Measurements from ENCODE around the gene PRDM16. TPM values are rescaled to one million over a fixed set of nuclear protein-coding genes. Genes with fewer than 3 reads are reported as not detected.

PRDM16 gene
- total and polyA plus RNA-seq, 2 experiments from 2014 or later, result 0.14 to 0.16 TPM

GRCh38 chr1:3060127-3060526, 8.9 kb upstream of the PRDM16 start:
- H3K36me3 ChIP-seq (ENCODE audit: insufficient read depth), result no peaks in the 10 kb centered on the region
- no peaks in the 10 kb centered on the region for H3F3A ChIP-seq (replicated peaks; ENCODE audit: low read depth)
- H3K27me3 ChIP-seq (ENCODE audit: insufficient read depth), result peaks cover 57% of the 10 kb centered on the region
- no peak overlapping the region for H3K27ac ChIP-seq (ENCODE audit: low read depth)
- no peak overlapping the region for H2AFZ ChIP-seq
- H3K4me1 ChIP-seq (ENCODE audit: insufficient read depth), result peaks cover 10% of the 10 kb centered on the region; the same call in 1 of the 2 replicates
- H3K4me1 Mint-ChIP-seq, result peaks cover 4% of the 10 kb centered on the region
- H3K4me3 ChIP-seq, result no peak overlapping the region
- ATAC-seq (no peak), DNase-seq (ENCODE audit: low spot score) (no peak)
- no peak overlapping the region for H3K4me2 ChIP-seq
- peaks cover 50% of the 10 kb centered on the region for H3K27me3 Mint-ChIP-seq (ENCODE audit: insufficient read depth, low read depth, poor library complexity)
- no peak for TF ChIP-seq NANOG (IDR thresholded peaks at IDR 0.05; ENCODE audit: borderline replicate concordance)
- H4K20me1 ChIP-seq (replicated peaks; ENCODE audit: insufficient read depth), result no peaks in the 10 kb centered on the region; the same call in none of the 2 replicates
- no peaks in the 10 kb centered on the region for H3K79me2 ChIP-seq (replicated peaks; ENCODE audit: insufficient read depth)
- no peaks in the 10 kb centered on the region for H3K9me2 ChIP-seq (ENCODE audit: insufficient read depth)
- no peak overlapping the region for H3K27ac Mint-ChIP-seq
- H3K9me3 Mint-ChIP-seq, result no peaks in the 10 kb centered on the region; the same call in 2 of the 3 replicates
- H3K4me3 Mint-ChIP-seq, result no peak overlapping the region
- no peaks in the 10 kb centered on the region; the same call in 2 of the 3 replicates for H3K36me3 Mint-ChIP-seq (ENCODE audit: low read depth)

DNA sequence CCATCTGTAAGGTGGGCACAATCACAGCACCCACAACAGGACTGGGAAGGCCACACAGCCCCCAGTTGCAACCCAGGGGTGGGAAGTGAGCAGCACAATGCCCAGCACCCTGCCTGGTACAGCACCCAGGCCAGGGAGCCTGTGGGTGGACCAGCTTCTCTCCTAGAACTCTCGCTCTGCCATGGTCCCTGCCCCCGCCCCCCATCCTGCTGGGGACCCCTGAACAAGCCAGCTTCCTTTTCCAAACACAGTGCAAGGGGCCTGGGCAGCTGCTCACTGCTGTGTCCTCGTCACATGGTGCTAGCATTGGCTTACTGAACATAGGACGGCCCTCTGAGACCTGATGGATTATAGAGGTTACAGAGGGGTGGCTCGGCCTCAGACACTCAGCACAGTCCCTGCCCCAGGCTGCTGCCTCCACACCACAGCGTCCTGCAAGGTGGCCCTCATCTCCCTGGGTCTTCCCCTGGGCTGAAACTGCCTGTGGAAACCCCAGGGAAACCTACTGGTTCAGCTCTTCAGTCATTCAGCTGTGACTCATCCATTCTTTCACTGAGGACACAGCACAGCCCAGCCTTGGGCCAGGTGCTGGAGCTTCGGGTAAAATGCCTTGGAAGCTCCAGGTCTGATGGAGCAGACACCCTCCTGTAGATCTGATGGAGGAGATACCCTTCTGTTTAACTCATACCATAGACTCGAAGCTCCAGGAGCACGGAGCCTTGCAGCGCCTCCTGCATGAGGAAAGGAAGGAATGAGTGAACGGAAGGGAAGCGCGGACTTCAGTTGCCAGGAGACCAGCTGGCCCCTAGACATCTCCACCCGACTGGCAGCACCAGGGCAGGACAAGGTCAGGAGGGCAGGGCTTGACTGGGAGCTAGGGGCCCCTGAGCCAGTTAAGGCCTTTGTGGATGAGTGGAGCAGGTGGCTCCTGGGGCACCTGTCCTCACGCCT, 8.1 kb upstream of the PRDM16 start:
- H3K4me2 ChIP-seq, result no peak overlapping the region
- H3K27me3 ChIP-seq (ENCODE audit: insufficient read depth), result peaks cover 64% of the 10 kb centered on the region
- H3K4me1 Mint-ChIP-seq, result peaks cover 5% of the 10 kb centered on the region
- DNase-seq (ENCODE audit: low spot score), result no peak
- H2AFZ ChIP-seq, result no peak overlapping the region
- H3K4me3 ChIP-seq, result no peak overlapping the region
- H3K27ac Mint-ChIP-seq, result no peak overlapping the region
- peaks cover 10% of the 10 kb centered on the region; the same call in 1 of the 2 replicates for H3K4me1 ChIP-seq (ENCODE audit: insufficient read depth)
- no peak overlapping the region for H3K4me3 Mint-ChIP-seq
- no peaks in the 10 kb centered on the region; the same call in none of the 2 replicates for H4K20me1 ChIP-seq (replicated peaks; ENCODE audit: insufficient read depth)
- no peaks in the 10 kb centered on the region for H3K79me2 ChIP-seq (replicated peaks; ENCODE audit: insufficient read depth)
- H3K27ac ChIP-seq (ENCODE audit: low read depth), result no peak overlapping the region
- TF ChIP-seq STAT1 (IDR thresholded peaks at IDR 0.05; ENCODE audit: unreplicated experiment) (no peak), POLR2AphosphoS5 (IDR thresholded peaks at IDR 0.05; ENCODE audit: low read depth) (no peak), ZNF114 (CRISPR knock-in tag; IDR thresholded peaks at IDR 0.05) (no peak), EZH2 (IDR thresholded peaks at IDR 0.05; ENCODE audit: low read depth, unreplicated experiment) (no peak)
- TF ChIP-seq, protein P1, sequence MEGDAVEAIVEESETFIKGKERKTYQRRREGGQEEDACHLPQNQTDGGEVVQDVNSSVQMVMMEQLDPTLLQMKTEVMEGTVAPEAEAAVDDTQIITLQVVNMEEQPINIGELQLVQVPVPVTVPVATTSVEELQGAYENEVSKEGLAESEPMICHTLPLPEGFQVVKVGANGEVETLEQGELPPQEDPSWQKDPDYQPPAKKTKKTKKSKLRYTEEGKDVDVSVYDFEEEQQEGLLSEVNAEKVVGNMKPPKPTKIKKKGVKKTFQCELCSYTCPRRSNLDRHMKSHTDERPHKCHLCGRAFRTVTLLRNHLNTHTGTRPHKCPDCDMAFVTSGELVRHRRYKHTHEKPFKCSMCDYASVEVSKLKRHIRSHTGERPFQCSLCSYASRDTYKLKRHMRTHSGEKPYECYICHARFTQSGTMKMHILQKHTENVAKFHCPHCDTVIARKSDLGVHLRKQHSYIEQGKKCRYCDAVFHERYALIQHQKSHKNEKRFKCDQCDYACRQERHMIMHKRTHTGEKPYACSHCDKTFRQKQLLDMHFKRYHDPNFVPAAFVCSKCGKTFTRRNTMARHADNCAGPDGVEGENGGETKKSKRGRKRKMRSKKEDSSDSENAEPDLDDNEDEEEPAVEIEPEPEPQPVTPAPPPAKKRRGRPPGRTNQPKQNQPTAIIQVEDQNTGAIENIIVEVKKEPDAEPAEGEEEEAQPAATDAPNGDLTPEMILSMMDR (conservative IDR thresholded peaks at IDR 0.05; ENCODE audit: low read depth in 2 of 2), result 0 out of 4 replicates have a peak, but pooled peaks of 1 of the 2 experiments have one; percentile 14
- no peak for ATAC-seq
- H3K27me3 Mint-ChIP-seq (ENCODE audit: insufficient read depth, low read depth, poor library complexity), result peaks cover 55% of the 10 kb centered on the region
- H3K9me2 ChIP-seq (ENCODE audit: insufficient read depth), result no peaks in the 10 kb centered on the region
- no peaks in the 10 kb centered on the region for H3F3A ChIP-seq (replicated peaks; ENCODE audit: low read depth)
- H3K36me3 Mint-ChIP-seq (ENCODE audit: low read depth), result no peaks in the 10 kb centered on the region; the same call in 2 of the 3 replicates
- no peaks in the 10 kb centered on the region for H3K36me3 ChIP-seq (ENCODE audit: insufficient read depth)
- H3K9me3 Mint-ChIP-seq, result no peaks in the 10 kb centered on the region; the same call in 2 of the 3 replicates

DNA sequence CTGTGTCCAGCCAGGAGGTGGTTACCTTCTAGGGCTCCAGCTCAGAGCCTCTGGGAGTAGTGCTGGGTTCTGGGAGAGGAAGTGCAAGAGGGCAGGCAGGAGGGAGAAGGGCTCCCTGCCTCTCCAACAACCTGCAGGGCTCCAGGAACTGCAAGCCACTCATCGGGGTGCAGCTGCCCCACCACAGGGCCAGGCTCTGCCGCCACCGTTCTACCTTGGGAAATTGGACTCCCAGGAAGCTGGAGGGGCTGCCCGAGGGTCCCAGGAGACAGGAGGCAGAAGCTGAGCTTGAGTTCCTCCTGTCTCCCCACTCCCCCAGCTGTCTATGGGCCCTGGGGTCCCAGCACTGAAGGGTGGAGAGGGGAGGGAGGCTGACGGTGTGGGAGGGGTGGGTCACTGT, 7.4 kb upstream of the PRDM16 start:
- ATAC-seq, result no peak
- peaks cover 62% of the 10 kb centered on the region for H3K27me3 Mint-ChIP-seq (ENCODE audit: insufficient read depth, low read depth, poor library complexity)
- no peaks in the 10 kb centered on the region for H3K9me2 ChIP-seq (ENCODE audit: insufficient read depth)
- H2AFZ ChIP-seq, result no peak overlapping the region
- H3K4me1 ChIP-seq (ENCODE audit: insufficient read depth), result peaks cover 10% of the 10 kb centered on the region; the same call in 1 of the 2 replicates
- no peaks in the 10 kb centered on the region; the same call in 2 of the 3 replicates for H3K36me3 Mint-ChIP-seq (ENCODE audit: low read depth)
- no peak overlapping the region for H3K27ac Mint-ChIP-seq
- H3K4me3 ChIP-seq, result no peak overlapping the region
- no peak overlapping the region for H3K27ac ChIP-seq (ENCODE audit: low read depth)
- H3F3A ChIP-seq (replicated peaks; ENCODE audit: low read depth), result no peaks in the 10 kb centered on the region
- no peak for DNase-seq (ENCODE audit: low spot score)
- H3K4me3 Mint-ChIP-seq, result no peak overlapping the region
- no peaks in the 10 kb centered on the region; the same call in 2 of the 3 replicates for H3K9me3 Mint-ChIP-seq
- H3K4me1 Mint-ChIP-seq, result peaks cover 5% of the 10 kb centered on the region
- H3K36me3 ChIP-seq (ENCODE audit: insufficient read depth), result no peaks in the 10 kb centered on the region
- peaks cover 71% of the 10 kb centered on the region for H3K27me3 ChIP-seq (ENCODE audit: insufficient read depth)
- H3K79me2 ChIP-seq (replicated peaks; ENCODE audit: insufficient read depth), result no peaks in the 10 kb centered on the region
- peak overlapping the region; percentile 80; the same call in 1 of the 2 replicates for H3K4me2 ChIP-seq
- H4K20me1 ChIP-seq (replicated peaks; ENCODE audit: insufficient read depth), result no peaks in the 10 kb centered on the region; the same call in none of the 2 replicates
- TF ChIP-seq ETS1 (IDR thresholded peaks at IDR 0.05) (no peak), NANOG (IDR thresholded peaks at IDR 0.05; ENCODE audit: borderline replicate concordance) (no peak), ZNF114 (CRISPR knock-in tag; IDR thresholded peaks at IDR 0.05) (no peak), POLR2AphosphoS5 (IDR thresholded peaks at IDR 0.05; ENCODE audit: low read depth) (no peak), CREB1 (CRISPR knock-in tag; IDR thresholded peaks at IDR 0.05; ENCODE audit: low read depth) (no peak), ZNF331 (CRISPR knock-in tag; IDR thresholded peaks at IDR 0.05; ENCODE audit: low read depth) (no peak), EZH2phosphoT487 (IDR thresholded peaks at IDR 0.05; ENCODE audit: unreplicated experiment) (no peak), JUNB (IDR thresholded peaks at IDR 0.05; ENCODE audit: unreplicated experiment) (no peak), EZH2 (IDR thresholded peaks at IDR 0.05; ENCODE audit: low read depth, unreplicated experiment) (no peak)
- TF ChIP-seq, protein P1 (conservative IDR thresholded peaks at IDR 0.05; ENCODE audit: low read depth in 2 of 2), result no peak

Measured in GM23338 (cell line).